ENCODE measurements around the gene MGA. TPM values are rescaled to one million over a fixed set of nuclear protein-coding genes. Genes with fewer than 3 reads are reported as not detected.
A peak's percentile ranks its signal among the peaks of the same experiment; 100 is the strongest.

The MGA gene
- 208 TPM for total RNA-seq (ENCODE audit: insufficient read depth, low replicate concordance)

DNA sequence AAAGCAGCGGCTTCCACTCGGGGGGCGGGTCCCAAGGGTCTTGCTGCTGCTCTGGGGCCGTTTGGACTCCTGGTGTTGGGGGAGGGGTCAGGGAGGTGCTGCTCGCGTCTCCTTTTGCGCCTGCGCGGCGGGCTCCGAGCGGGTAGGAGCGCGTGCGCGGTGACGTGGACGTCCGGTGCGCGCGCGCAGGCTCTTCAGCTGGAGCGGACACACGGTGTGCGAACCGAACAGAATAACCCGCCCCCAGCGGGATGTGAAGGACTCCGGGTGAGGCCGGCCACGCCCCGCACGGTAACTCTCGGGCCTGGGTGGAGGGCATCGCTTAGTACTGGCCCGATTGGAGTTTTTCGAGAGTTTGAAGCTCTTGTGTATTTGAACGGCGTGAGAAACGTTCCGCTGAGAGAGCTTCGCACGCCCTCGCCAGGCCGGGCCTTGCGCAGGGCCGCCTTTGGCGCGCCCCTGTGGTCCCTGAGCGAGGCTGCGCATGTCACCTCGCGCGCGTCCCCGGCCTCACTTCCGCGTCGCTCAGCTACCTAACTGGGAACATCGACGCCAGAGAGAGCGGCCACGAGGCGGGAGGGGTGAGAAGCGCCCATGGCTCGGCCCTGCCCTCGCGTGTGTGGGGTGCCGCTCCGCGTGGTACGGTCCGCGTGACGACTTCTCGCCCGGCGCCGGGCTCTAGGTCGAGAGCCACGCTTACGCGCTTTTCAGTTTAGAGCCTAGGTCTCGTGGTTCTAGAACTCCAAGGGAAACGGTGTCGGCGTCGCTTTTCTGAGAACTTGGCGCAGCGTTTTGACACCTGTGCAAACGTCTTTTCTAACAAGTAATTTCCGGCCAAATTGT lies at the start of gene MGA:
TSS of gene MGA (plus strand) at position 171 of the 843 bp plus-strand sequence.
- DNase-seq (ENCODE audit: low spot score): peak; percentile 98

DNA sequence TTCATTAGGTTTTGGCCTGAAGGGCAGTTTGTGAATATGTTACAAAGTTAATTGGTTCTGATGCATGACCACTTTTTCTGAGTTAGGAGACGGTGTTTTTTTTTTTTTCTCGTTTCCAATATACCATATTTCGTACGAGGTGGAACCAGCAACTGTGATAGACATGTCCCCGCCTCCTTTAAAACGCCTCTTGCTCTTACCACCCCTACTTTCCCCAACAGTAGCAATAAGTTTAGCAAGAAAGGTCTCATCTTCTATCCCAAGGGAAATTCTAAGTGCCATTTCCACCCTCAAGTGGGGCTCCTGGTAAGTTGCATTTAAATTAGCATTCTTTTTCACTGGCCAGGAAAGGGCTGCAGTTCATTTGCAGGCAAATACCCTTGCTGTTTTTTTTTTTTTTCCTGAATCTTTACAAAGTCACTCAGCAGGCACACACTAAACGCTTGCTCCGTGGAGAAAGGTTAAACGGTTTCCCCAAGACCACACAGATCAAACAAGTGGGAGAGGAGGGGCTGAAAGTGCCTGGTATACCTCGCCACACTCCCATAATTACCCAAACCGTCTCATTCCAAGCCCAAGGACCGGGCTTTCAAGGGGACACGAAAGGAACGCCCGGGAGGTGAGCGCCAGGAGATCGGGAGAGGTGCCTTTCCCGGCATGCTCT lies 39.5 kb upstream of the MGA start:
- DNase-seq (ENCODE audit: low spot score): peak; percentile 18

DNA sequence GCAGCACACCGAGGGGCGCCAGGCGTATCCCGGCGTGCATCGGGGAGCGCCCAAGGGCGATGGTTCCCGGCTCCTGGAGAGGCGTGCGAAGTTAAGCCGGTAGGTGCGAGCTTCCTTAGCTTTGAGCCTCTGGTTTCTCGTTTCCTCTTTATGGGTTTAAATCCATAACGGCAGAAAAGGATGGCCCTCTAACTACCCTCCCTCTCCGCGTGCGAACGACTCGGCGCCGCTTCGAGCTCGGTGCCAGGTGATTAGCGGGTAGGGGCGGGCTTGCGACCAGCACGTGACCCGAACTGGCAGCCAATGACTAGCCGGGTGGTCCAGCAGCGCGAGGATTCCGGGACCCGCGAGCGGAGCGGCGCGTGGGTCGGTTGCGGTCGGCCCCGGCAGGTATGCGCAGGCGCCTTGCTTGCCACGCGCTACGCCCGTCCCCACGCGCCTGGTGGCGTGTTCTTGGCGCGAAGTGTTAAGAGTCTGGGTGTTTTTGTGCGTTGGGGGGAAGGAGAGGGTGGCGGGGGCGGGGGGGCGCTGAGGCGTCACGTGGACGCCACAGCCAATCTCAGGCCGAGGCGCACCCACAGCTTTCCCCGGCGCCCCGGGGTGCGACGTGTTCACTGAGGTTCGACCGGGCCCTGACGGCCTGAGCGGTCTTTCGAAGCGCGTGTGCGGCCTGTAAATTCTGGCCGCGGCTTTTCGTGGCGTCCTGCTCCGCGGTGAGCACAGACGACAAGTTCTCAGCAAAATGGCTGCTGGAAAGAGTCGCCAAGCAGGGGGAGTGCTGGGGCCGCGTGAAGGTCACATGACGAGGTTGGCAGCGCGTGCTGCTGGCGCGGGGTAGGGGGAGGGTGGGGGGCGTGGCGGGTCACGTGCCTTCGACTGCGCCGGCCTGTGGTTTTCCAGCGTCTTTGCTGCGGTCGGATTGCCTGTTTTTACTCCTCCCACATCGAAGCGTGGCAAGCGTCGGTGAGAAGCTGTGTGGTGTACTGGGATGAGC lies 38.7 kb upstream of the MGA start:
- peak; percentile 80 for DNase-seq (ENCODE audit: low spot score)

DNA sequence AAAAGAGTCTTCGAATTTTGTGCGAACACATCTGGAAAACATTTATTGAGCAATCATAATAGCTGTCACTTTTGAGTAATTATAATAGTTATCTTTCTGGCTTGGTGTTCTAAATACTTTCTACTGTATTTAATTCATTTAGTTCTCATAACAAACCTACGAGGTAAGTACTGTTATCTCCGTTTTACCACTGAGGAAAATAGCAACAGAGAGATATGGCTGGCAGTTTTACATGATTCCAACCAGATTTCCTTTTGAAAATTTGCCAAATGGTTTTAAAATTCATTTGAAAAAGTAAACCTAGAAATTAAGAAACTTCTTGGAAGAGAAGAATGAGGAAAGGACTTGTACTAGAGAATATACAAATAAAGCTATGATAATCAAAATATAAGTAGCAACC lies 37.3 kb upstream of the MGA start:
- no peak for DNase-seq (ENCODE audit: low spot score)

DNA sequence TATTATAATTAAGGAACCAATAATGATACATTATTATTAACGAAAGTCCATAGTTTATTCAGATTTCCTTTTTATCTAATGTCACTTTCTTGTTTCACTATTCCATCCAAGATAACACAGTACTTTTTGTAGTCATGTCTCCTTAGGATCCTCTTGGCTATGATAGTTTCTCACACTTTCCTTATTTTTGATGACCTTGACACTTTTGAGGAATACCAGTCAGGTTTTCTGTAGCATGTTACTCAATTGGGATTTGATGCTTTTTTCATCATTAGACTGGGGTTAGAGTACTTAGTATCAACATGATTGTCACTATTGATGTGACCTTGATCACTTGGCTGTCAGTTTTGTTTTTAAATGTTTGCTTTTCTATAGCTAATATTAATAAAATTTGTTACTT lies 33.0 kb upstream of the MGA start:
- no peak for DNase-seq (ENCODE audit: low spot score)

DNA sequence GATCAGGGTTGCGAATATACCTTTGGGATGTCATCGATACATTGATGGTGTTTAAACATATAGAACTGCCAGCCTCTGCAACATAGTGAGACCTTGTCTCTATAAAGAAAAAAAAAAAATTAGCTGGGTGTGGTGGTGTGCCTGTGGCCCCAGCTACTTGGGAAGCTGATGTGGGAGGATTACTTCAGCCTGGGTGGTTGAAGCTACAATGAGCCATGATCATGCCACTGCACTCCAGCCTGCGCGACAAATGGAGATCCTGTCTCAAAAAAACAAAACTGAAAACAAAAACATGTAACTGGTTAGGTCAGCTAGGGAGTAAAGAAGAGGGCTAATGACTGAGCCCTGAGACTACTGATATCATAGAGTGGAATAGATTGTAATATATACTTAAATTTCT lies 30.7 kb upstream of the MGA start:
- no peak for DNase-seq (ENCODE audit: low spot score)

DNA sequence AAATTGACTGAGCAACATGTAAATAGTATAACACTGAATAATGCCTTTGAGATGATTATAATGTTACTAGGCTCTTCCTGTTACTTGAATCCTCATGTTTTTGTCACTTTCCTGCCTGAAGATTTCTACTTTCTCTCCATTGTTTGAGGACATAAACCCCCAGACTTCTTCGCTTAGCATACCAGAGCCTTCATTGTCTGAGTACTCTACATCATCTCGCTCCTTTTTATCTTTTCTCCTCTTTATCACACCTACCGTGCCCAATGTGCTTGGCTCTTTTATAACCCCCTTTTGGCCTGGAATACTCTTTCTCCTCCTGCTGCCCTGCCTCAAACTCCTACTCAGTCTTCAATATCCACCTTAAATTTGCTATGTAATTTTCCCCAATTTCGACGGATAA lies 30.3 kb upstream of the MGA start:
- no peak for DNase-seq (ENCODE audit: low spot score)

DNA sequence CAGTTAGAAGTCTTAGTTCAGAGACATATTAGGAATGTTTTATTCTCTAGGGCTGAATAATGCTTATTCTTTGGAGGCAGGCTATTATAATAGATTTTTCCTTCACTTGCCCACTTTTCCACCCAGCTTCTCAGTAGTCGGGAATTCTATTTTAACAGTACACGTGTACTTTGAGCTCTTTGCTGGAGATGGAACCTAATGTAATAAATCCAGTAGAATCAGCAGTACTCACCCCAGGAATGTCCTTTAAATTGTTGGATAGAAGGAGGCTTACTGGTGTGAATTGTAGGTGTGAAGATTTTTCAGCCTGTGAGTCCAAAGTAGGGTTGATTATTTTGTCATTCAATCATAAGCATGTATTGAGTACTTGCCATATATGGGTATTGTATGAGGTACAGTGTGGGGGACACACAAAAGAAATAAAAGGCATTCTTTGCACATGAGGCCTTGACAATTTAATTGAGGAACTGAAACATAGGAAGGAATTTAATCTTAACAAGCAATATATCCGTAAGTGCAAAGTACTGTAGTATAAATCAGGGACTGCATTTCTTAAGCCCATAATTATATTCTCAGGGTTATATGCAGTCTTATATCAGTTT lies 29.5 kb upstream of the MGA start:
- DNase-seq (ENCODE audit: low spot score): no peak

DNA sequence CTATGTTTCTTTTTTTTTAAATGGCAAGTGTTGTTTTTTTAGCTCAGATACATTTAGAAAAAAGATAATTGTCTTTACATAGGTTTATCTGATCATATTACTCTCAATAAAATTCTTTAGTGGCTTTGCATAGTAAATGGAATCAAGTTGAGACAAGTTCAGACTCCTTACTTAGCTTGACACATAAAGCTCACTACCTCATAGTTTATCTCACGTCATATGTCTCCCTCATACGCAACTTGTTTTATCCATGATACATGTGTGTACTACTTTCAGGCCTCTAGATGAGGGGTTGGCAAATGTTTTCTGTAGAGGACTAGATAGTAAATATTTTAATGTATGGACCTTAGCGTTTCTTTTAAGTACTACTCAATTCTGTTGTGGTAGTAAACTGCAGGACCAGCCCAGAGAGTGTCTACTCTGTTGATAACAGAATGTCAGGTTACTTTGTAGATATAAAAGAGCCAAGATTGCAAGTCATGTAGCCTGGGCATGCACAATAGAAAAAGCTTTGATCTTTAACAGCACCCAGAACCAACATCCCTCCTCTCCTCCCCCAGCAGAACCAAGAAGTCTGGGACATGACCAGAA lies 28.2 kb upstream of the MGA start:
- no peak for DNase-seq (ENCODE audit: low spot score)

DNA sequence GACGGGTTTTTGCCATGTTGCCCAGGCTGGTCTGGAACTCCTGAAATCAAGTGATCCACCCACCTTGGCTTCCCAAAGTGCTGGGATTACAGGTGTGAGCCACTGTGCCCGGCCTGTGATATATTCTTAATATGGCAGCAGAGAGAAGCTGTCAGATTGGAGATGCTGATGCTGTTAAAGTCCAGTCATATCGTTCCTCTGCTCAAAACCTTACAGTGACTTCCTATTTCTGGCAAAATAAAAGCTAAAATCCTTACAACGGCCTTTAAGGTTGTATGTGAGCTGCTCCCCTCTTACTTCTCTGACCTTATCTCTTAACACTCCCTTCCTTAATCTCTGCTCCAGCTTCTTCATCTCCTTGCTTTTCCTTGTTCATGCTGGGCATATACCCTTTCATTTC lies 26.6 kb upstream of the MGA start:
- peak; percentile 19 for DNase-seq (ENCODE audit: low spot score)

DNA sequence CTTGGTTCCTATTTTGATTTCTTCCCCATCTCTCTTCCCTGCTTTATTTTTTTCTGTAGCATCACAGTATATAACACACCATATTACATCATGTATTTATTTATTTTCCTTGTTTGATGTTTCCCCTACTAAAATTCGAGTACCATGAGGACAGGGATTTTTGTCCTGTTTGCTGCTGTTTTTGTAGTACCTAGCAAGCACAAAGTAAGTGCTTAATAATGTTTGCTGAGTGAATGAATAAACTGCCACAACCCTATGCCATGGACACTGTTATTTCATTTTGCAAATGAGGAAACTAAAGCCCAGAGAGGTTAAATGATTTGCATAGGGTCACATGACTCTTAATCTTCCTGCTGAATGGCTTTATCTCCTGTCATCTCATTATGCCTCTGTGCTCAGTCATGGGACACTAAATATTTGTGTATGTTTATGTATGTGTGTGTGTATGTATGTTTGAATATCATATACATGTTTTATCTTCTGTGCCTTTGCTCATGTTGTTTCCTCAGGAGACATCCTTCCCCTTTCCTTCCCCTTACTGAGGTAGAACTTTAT lies 26.1 kb upstream of the MGA start:
- no peak for DNase-seq (ENCODE audit: low spot score)

DNA sequence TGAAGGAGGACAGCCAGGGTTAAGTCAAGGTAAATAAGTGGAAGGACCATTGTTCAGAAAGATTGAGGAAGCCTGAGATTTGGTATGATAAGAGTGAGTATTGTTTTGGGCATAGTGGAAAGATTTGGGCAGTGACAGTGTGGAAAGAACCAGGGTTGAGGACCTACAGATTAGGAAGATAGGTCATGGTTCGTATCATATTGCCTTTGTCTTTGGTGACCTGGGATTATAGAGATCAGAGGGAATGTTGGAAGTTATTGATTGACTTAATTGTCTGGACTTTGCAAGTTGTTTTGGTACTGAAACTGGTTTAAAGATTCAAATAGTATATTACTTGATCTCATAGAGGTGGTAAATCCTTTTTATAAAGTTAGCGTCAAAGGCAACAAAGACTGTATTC lies 23.1 kb upstream of the MGA start:
- no peak for DNase-seq (ENCODE audit: low spot score)

DNA sequence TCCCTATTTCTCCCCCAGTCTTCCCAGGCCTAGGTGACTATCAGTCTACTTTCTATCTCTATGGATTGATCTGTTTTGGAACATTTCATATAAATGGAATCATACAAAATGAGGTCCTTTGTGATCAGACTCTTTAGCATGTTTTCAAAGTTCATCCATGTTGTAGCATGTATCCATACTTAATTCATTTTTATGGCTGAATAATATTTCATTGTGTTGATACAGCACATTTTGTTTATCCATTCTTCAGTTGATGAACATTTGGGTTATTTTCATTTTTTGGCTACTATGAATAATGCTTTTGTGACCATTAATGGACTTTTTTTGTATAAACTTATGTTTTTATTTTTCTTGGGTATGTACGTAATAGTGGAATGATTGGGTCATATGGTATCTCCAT lies 19.2 kb upstream of the MGA start:
- no peak for DNase-seq (ENCODE audit: low spot score)

DNA sequence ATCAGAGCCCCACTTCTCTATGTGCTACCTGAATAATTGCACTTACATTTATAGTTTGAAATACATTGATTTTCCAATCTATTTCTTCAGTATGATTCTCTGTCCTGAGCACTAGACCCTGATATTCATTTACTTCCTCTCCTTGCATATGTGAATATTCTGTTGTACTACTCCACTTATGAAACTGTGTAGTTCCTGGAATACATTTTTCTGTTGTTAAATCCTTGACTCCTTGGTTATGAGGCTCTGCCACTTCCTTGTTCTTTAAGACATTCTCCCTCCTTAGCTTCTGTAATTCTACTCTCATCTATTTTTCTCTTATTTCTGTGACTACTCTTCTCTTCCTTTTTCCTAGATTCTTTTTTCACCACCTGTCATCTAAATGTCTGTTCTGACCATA lies 12.9 kb upstream of the MGA start:
- DNase-seq (ENCODE audit: low spot score): no peak

DNA sequence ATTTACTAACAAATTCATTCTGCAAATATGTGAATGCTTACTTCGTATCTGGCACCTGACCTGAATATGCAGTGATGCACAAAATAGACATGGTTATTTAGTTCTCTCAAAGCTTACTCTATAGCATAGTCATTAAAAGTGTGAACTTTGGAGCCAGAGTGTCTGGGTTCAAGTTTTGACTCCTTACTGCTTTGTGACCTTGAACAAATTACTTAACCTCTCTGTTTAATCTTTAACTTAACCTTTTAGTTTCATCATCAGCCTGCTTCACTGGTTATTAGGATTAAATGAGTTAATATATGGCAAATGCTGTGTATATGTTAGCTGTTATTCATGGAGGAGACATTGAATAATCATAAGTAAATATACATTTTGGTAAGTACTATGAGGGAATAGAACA lies 12.1 kb upstream of the MGA start:
- no peak for DNase-seq (ENCODE audit: low spot score)

DNA sequence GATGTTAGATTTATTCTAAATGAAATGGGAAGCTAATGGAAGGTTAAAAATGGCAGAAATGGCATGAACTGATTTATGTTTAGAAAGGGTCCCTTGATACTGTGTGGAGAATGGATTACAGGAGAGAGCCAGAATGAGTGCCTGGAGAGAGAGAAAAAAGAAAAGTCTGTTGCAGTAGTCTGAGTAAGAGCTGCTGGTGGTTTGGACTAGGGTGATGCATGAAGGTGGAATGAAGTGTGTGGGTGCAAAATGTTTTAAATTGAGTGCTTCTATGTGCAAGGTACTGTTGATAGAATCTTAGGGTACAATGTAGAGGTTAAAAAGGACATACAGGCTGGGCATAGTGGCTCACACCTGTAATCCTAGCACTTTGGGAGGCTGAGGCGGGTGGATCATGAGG lies 11.4 kb upstream of the MGA start:
- no peak for DNase-seq (ENCODE audit: low spot score)

DNA sequence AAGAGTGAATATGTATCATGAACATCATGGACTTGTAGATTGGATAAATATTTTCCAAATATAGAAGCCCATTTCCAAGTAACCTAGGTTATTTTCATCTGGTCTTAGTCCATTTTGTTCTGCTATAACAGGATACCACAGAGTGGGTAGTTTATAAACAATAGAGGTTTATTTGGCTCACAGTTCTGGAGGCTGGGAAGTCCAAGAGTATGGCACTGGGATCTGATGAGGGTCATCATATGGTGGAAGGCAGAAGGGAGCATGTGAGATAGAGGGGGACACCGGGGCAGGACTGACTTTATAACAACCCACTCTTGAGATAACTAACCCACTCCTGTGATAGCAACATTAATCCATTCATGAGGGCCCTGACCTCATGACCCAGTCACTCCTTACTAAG lies 9.4 kb upstream of the MGA start:
- no peak for DNase-seq (ENCODE audit: low spot score)

DNA sequence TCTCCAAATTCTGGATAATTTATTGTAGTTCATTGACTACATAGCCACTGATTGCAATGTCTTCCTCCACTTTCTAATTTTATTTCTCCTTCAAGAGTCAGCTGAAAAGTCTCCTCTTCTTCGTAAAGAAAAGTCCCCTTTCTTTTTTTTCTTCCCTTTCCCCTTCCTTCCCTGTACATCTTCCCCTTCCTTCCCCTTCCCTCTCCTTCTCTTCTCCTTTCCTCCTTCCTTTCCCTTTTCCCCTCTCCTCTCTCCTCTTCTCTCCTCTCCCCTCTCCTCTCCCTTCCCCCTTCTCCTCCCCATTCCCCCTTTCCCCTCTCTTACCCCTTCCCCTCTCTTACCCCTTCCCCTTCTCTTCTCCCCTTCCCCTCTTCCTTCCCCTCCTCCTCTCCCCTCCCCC lies 8.8 kb upstream of the MGA start:
- no peak for DNase-seq (ENCODE audit: low spot score)

DNA sequence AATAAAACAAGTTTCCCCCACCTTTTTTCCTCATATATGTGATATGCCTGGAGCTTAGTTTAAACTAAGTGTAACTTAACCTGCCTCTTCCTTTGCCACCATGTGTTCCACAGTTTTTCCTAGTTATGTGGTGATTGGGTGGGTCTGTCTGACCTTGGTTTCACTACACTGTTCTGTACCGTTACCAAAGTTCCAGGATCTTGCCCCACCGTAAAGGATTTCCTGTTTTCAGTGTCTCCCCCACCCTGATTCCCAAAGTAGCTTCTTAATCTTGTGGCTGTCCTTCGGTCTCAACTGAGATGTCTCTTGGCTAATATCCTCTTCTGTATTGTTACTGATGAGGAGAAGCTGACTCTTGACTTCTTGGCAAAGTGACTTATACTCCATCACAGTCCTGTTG lies 6.4 kb upstream of the MGA start:
- no peak for DNase-seq (ENCODE audit: low spot score)

DNA sequence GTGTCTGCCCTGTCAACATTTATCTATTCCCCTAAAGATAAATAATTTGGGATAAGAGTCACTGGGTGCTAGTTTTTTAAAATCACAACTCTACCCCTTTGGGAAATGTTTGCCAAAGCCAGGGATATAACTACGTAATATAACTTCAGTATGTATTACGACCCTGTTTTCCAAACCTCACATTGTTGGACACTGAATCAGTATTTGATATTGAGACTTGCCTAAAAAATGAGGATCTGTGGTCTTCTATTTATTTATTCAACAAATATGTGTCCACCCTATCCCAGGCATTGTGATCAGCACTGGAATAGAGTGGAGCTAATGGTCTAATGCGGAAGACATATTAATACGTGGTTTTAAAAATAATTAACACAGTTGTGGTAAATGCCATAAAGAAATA lies 4.5 kb upstream of the MGA start:
- no peak for DNase-seq (ENCODE audit: low spot score)

DNA sequence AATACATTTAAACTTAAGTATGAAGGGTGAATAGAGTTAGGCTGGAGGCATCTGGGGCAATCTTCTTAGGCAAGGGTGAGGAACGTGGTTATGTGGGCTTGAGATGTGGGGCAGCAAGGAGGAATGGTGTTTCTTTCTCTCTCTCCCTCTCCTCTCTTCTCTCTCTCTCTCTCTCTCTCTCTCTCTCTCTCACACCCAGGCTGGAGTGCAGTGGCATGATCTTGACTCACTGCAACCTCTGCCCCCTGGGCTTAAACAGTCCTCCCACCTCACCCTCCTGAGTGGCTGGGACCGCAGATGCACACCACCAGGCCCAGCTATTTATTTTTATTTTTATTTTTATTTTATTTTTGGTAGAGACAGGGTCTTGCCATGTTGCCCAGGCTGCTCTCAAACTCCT lies 4.0 kb upstream of the MGA start:
- DNase-seq (ENCODE audit: low spot score): no peak

Measured in umbilical cord (tissue), 2 donors.